Activated CD8-positive, alpha-beta memory T cell treated with anti-CD3 and anti-CD28 coated beads, Interleukin-2, amount 50 U/mL, for 1 hour (primary cell): ENCODE results near the gene AP2B1.
"Not testable (repeated sequence)": the region's sequence is repeated elsewhere in the genome, so short reads cannot be mapped to it uniquely, and the experiment has no call there.

Experiments
- DNase-seq: peaks from one replicate; pipeline ENCODE4 v3.0.0-alpha.2; 2020; ENCODE audit errors: extremely low read depth

AP2B1 gene

DNA sequence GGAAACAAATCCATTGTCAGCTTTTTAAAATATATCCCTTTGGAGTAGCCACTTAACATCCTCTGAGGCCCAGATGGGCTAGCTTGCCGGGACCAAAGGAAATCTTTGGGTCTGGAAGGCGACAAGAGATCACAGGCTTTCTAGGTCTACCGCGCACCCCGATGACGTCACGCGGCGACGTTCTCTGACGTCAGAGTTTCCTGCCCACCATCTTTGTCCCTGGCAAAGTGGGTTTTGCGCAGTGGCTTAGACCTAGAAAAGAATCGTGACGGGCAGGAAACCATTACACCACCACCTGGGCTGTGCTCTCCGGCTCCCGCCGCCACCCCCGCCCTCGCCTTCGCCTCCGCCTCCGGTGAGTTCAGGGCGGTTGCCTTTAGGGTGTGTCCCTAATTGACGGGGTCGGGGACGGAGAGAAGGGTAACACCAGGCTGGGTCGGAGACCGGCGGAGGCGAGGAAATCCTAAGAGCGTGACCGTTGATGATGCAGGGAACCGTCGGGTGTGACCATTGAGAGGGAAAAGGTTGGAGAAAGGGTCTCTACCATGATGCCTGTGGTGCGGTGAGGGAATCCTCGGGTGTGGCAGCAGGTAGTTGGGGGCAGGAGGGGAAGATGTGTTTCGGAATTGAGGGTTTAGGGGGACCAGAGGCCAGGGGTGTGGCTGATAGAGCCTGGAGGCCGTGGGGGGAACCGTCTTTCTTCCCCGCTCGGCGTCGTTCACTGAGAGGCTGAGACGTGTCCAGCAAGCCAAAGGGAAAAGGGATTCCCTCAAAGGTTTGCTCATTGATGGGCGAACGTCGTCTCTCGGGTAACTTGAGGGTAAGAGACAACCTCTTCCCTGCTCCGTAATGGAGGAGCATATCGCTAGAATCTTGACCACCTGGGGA, at the start of gene AP2B1:
AP2B1 (plus strand) TSS at position 249 of the 888 bp plus-strand sequence. CDS start 6,709 bp downstream, outside the sequence.
- peak; percentile 91 for DNase-seq

DNA sequence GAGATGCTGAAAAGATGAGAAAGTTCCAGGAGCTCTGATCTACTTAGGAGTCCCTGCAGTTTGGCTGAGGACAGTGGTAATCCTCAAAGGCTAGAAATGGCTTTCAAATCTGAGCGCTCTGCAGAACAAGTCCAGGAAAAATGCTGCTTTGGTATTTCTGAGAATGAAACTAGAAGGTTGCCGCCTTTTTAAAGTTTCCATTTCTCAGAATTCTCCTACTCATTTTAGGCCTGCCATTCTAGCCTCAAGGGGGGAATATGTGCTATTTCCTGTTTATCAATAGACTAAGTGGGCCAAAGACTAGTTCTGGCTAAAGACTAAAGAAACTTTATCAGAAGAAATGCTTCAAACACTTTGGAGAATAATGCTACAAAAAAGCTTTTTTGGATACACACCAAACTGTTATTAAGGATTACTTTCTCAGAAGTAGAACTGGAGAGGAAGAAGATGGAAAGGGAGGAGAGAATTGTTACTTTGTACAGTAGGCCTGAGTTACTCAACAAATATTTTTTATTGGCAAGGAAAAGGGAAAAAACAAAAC, 49.5 kb upstream of the AP2B1 start, which contains the start of gene SLFN12L:
SLFN12L (minus strand) TSS at position 78 of the 541 bp plus-strand sequence. CDS start 15,314 bp downstream, outside the sequence.
- DNase-seq, result no peak

DNA sequence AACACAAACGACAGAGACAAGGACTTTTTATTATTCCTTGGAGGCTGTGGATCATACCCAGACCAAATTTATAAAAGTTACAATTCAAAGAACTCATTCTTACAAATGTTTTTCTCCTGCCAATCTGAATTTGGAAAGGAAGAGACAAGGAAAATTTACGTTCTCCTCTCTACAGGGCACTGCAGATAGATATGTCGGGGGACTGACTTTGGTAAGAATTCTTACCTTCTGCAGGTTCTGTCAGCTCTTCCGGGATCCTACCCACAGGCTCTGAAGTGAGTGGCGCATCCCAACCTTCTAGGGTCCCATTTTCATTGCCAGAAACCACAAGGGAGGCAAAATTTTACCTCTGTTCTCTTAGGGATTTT, 47.5 kb upstream of the AP2B1 start:
- DNase-seq, result no peak

DNA sequence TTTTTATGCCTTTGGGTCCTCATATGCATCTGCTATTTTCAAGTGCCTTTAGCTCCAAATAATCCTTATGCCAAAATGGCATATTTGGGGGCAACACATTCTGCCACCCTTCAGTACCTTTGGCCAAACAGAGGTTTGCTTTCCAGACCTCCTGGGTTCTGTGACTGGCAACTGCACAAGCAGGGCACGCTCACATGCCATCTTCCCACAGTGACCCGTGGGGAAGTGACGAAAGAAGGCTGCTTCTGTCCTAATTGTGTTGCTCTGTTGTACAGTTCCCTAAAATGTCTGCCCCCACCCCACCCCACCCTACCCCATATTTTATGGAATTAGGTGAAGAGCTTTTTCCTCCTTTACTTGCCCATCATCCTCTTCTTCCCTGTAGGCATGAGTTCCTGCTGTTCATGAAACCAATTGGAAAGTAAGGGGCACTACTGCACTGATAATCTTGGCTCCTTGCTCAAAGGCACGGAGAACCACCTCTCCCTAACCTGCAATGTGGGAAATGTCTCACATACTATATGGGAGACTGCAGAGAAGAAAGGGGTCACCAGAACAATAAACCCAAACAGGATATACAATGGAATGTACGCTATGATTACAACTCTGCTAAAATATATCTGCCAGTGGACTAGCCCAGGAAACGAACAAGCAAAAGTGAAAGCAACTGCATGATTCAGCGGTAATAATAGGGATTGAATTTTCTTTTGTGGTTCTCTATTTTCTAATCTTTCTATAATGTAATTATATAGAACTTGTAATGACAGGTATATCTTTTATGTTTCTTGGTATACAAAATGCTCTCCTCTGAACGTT, 46.3 kb upstream of the AP2B1 start:
- DNase-seq, result no peak

DNA sequence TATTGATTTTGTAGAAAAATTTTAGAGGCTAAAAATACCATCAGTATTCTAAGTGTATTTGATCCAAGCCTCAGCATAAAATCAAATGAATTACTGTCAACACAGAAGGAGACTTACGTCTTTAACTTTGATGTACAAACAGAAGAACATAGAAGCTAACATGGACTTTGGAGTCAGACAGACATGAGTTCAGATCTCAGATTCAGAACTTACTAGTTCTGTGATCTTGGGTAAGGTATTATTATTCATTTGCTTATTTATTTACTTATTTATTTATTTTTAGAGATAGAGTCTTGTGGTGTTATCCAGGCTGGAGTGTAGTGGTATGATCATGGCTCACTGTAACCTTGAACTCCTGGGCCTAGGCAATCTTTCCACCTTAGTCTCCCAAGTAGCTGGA, 45.7 kb upstream of the AP2B1 start:
- no peak for DNase-seq

DNA sequence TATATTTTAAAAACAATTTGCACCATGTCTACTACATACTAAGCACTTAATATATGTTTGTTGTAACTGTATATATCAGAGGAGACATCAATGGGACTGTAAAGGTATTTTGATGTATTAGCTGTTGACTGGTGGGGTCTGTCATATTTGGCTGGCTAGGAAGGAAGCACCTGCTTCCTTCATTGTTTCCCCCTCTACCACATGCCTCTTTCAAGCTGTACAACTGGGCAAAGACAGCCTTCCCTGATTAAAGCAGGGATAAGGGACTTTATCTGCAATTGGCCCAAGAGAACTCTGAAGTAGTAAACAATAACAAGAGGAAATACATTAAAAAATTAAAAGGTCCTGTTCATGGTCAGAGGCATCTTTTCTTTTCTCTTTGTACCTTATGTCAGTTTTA, 44.1 kb upstream of the AP2B1 start:
- no peak for DNase-seq

DNA sequence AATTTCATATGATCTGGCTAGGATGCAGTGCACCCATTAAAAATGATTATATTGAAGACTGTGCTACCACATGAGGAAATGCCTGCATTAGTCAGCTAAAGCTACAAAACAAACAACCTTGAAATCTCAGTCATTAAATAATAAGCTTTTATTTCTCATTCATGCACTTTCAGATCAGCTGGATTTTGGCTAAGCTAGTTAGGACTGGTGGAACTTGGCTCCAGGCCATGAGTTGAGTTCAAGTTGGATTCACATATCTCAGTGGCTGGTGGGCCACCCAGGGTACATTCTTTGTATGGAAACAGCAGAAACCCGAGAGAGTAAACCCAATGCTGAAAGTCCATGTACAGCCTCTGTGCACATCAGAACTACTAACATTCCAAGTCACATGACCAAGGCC, 43.3 kb upstream of the AP2B1 start:
- no peak for DNase-seq

DNA sequence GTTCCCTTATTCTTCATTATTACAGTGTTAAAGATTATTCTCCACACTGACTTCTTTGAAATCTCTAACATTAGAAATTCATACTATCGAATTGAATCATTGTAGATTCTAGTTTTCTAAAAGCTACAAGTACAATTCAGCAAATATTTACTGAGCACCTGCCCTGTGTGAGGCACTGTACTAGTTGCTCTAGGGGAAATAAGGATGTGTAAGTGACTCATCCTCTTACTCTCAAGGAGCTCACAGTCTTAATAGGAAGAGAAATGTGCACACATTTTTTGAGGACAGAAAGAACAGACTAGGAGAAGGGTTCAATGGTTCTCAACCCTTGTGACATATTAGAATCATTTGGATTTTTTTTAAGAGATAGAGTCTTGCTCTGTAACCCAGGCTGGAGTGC, 42.0 kb upstream of the AP2B1 start:
- DNase-seq, result no peak

DNA sequence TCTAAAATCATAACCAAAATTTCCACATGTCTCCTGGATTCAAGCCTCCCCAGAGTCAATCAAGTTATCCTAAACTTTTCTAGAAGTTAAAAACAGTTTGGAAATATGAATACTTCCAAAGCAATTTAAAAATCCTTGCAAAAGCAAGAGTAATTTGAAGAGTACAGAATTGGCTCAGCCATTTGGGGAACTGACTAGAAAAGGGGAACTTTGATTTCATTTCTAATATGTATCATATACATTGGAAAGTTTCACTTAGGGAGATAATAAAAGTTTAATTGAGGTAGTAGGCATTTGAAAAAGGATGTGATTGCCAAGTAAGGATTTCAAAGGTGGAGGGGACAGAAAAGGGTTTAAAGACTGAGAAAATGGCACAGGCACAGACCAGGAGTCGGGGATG, 40.6 kb upstream of the AP2B1 start:
- no peak for DNase-seq

DNA sequence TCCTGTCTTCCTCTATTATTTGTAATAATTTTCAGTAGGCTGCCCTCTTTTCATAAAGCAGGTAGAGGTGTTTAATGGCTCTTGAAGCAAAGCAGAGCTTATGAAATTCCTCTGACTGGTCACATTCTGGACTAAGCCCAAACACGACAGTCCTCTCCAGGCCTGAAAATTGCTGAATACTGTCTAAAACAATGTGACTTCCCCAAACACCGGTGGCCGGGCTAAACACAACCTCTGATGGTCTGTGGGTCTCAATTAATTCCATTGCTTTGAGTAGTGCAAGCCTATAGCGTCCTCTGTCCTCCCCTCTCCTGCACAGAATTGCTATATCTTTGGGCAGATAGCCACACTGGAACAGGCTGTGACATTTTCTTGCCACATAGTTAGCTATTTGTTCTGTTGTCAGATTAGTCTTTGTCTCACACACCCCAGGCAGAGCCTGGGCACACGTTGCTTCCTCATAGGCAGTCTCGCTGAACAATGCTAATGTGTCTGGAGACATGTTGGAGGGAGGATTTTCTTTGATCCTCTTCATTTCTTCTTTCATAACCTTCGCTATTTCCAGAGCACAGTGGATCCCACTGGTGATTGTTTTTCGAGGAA, 38.8 kb upstream of the AP2B1 start:
- no peak for DNase-seq

DNA sequence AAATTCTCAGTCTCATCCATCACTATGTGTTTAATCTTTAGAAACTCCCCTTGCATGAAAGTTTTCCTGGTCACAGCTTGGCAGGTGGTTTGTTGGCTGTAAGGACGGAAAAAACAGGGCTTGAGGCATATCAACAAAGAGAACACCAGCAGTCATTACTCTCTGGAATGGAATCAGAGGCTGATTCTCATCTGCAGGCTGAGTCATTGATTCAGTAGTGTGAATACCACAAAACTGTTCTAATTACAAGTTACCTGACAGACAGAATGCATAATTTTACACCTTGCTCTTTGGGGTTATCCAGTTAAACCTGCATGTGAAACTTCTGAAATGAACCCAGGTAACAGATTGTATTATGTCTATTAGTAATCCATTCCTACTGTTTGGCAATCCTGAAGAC, 38.1 kb upstream of the AP2B1 start:
- no peak for DNase-seq

DNA sequence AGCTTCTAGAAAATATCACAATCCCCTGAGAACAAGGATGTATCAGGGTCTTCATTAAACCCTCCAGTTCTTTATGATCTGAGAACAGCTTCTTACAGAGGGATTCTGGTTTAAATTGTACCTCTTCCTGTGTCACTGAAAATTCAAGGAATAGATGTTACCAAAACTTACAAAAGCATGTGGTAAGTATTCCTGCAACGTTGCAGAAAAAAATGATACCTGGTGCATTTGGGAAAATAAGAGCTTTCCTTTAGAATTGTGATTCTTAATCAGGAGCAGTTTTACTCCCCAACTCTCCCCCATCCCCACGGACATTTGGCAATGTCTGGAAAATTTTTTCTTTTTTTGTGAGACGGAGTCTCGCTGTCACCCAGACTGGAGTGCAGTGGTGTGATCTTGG, 33.8 kb upstream of the AP2B1 start:
- no peak for DNase-seq

DNA sequence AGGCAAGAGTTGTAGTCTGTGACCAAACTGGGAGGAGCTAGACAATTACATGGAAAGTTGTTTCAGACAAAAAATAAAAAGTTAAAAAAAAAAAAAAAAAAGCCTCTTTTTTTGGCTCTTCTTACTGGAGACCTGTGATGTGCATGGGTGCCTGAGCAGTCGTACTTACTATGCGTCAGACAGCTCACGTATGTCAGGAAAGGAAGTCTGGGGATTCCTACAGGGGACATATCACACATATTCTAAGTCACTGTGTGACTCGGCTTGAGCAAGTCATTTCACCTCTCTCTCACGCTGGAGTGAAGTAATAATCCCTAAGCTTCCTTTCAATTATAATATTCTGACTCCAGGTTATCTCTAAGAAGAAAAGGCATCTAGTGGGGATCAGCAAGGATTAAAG, 32.5 kb upstream of the AP2B1 start:
- DNase-seq, result no peak

DNA sequence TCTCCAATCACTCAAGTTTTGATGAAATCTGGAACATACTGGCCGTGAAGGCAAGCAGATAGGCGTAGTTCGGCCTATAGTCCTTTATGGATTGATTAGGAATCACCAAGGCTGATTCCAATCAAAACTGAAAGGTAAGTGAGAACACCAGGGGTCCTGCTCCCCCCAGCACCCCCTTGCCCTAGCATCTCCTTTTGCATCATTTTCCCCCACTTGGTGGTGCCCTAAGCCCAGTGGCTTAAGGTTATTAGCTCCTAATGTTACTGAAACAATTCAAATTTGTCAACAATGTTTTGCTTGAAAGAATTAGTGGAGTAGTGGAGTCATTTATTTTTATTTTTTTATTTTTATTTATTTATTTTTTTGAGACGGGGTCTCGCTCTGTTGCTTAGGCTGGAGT, 31.4 kb upstream of the AP2B1 start:
- no peak for DNase-seq

DNA sequence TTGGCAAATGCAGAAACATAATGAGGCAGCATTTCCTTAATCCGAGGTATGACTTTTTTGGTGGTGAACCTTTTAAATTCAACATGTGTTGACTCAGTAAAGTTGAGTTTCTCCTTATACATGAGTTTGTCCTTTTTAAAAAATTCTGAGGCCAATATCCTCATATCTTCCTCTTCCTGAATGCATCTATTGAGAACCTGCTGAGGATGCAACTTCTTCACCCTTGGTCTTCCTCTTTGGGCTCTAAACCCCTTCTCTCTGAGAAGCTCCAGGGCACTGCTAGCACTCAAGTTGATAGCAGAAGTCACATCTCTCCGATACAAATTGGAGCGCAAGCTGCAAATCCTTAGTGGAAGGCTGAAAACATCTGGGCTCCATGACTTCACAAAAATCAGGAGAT, 29.8 kb upstream of the AP2B1 start:
- DNase-seq, result no peak

DNA sequence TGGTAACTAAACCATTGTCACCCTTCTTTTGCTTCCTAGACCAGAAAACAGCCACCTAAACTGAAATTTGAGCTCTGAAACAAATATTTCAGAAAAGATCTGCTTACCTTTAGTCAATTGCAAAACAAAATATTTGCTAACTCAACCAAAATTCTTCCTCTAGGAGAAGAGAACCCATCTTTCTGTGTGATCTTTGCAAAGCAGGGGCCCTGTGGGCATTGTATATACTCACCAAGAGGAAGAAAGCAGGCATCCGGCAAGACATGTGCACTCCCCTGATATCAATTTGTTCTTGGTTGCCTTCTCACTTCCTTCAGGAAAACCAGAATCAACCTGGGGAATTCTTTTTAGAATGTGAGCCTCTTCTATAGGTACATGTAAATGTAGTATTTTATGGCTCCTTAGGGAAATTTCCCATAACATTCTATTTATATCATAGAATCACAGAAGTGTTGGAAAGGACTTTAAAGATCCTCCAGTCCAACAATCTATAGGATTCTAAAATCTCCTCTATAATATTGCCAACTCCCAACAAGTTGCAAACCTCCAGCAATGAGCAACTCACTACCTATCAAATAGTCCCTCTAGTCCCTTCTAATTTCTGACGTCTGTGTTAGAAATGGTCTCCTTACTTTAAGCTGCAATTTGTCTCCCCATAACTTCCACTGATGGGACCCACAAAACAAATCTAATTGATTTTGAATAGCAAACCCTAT, 27.5 kb upstream of the AP2B1 start:
- no peak for DNase-seq

DNA sequence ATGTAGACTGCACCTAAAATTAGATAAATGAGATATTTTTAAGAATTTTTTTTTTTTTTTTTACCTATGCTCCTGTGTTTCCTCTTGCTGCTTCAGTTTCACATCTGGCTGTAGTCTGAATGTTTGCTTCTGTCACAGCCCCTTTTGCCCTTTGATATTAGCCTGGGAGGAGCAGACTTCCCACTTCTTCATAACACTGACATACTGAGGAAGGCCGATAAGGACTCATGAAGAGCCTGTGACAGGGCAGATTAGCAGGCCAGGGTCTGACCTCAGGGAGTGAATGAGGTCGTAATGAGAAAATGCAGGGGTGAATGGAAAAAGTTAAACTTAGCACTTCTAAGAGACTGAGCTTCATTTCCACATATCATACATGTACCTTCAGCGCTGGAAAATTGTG, 26.4 kb upstream of the AP2B1 start, which contains the start of gene SLFN14:
SLFN14 (minus strand) TSS at position 117 of the 400 bp plus-strand sequence. CDS start 2,757 bp downstream, outside the sequence.
- DNase-seq, result no peak

DNA sequence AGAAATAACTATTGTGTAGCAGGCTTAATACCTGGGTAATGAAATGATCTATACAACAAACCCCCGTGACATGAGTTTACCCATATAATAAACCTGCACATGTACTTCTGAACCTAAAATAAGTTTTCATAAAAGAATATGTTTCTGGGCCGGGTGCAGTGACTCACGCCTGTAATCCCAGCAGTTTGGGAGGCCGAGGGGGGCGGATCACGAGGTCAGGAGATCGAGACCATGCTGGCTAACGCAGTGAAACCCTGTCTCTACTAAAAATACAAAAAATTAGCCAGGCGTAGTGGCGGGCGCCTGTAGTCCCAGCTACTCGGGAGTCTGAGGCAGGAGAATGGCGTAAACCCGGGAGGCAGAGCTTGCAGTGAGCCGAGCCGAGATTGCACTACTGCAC, 23.9 kb upstream of the AP2B1 start:
- DNase-seq, result not testable (repeated sequence)

DNA sequence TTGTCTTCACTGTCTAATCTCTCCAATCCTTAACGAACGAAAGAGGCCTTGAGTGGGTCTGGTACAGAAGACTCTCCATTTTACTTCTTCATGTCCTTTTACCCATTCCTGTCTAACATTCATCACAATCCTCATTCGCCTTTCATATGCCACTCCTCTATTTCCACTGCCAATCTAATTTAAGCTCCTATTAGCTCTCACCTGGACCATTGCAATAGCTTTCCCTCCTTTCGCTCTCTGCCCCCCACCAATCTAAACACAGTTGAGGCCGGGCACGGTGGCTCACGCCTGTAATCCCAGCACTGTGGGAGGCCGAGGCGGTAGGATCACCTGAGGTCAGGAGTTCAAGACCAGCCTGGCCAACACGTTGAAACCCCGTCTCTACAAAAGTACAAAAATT, 20.2 kb upstream of the AP2B1 start:
- DNase-seq, result no peak

DNA sequence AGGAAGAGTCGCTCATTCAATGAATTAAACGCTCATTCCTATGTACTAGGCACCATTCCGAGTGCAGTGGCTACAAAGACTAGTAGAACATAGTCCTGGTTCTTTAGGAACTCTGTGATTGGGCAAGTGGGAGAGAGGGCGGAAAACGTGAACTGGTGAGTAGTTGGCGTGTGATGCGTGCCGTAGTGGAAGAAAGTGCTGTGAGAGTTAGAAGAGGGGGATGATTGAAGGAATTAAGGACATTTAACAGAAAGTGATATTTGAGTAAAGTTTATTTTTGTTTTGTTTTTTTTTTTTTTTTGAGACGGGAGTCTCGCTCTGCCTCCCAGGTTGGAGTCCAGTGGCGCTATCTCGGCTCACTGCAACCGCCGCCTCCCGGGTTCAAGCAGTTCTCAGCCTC, 18.6 kb upstream of the AP2B1 start:
- no peak for DNase-seq

DNA sequence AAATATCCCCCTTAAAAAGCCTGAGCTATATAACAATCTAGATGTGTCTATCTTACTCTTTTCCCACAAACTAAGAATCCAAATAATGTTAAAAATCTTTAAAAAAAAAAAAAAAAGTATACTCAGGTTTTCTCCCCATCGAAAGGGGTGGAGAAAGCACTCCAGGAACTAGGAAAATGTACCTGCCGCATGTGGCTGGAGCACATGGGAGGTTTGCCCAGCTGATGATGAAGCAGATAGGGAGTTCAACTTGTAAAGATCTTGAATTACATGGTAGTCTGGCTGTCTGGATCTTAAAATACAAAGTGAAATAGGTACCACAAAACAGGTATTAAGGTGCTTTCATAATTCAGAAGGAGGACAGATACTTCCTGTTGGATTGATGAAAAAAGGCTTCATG, 17.7 kb upstream of the AP2B1 start:
- DNase-seq, result no peak
